Neuronal stem cell (in vitro differentiated cells): Measurements from ENCODE around the gene APLP2. TPM values are rescaled to one million over a fixed set of nuclear protein-coding genes. Genes with fewer than 3 reads are reported as not detected.
"Not testable (repeated sequence)": the region's sequence is repeated elsewhere in the genome, so short reads cannot be mapped to it uniquely, and the experiment has no call there.

Experiments used
- DNase-seq: peaks from one replicate; pipeline ENCODE4 v3.0.0-alpha.2; 2013; ENCODE audit warnings: low spot score
- H2AFZ ChIP-seq: one replicate; pipeline ENCODE4 v1.6.1; 2013; ENCODE audit warnings: mild to moderate bottlenecking, low read length, inconsistent platforms
- H2AK5ac ChIP-seq: 2 replicates; pipeline ENCODE4 v1.6.1; 2013; ENCODE audit warnings: low read depth, mild to moderate bottlenecking, inconsistent platforms, low read length, moderate library complexity, mixed read lengths
- H2BK120ac ChIP-seq: 2 replicates; pipeline ENCODE4 v1.6.1; 2013; ENCODE audit warnings: low read depth, mild to moderate bottlenecking, inconsistent platforms, low read length, moderate library complexity, mixed read lengths
- H2BK12ac ChIP-seq: one replicate; pipeline ENCODE4 v1.6.1; 2013; ENCODE audit warnings: low read length, inconsistent platforms
- H2BK15ac ChIP-seq: 2 replicates; pipeline ENCODE4 v1.6.1; 2013; ENCODE audit warnings: mild to moderate bottlenecking, low read length, inconsistent platforms, mixed read lengths
- H2BK5ac ChIP-seq: one replicate; pipeline ENCODE4 v1.6.1; 2013; ENCODE audit warnings: inconsistent platforms, mild to moderate bottlenecking, low read length, moderate library complexity
- H3K14ac ChIP-seq: one replicate; pipeline ENCODE4 v1.6.1; 2013; ENCODE audit warnings: low read length, inconsistent platforms
- H3K18ac ChIP-seq: 2 replicates; pipeline ENCODE4 v1.6.1; 2013; ENCODE audit warnings: low read length, inconsistent platforms
- H3K23ac ChIP-seq: 2 replicates; pipeline ENCODE4 v1.6.1; 2013; ENCODE audit warnings: low read depth, mild to moderate bottlenecking, mixed read lengths, low read length, inconsistent platforms; ENCODE audit not compliant: poor library complexity
- H3K27ac ChIP-seq: replicated peaks from 3 replicates; pipeline ENCODE4 v1.5.1; 2013; ENCODE audit warnings: low read length, inconsistent platforms
- H3K27me3 ChIP-seq, 3 experiments: 2 replicates each; pipeline ENCODE4 v1.6.1; 2013; ENCODE audit warnings: low read length in 3 of 3, mild to moderate bottlenecking in 2 of 3, inconsistent platforms in 1 of 3, low read depth in 1 of 3, mixed read lengths in 1 of 3, moderate library complexity in 1 of 3; ENCODE audit not compliant: control insufficient read depth in 3 of 3, insufficient read depth in 3 of 3
- H3K36me3 ChIP-seq, 2 donors: replicated peaks in 1 of 2; 2 replicates each; pipeline ENCODE4 v1.6.1; 2013; ENCODE audit warnings: low read length in 2 of 2; ENCODE audit not compliant: control insufficient read depth in 2 of 2, insufficient read depth in 2 of 2
- H3K4ac ChIP-seq: 2 replicates; pipeline ENCODE4 v1.6.1; 2013; ENCODE audit warnings: inconsistent platforms, mild to moderate bottlenecking, low read length, moderate library complexity
- H3K4me1 ChIP-seq, 2 donors: 1 replicate in 1 of 2; 2 replicates in 1 of 2; pipeline ENCODE4 v1.6.1; 2013; ENCODE audit warnings: low read length in 2 of 2, low read depth in 1 of 2; ENCODE audit not compliant: control insufficient read depth in 2 of 2, insufficient read depth in 1 of 2
- H3K4me2 ChIP-seq: one replicate; pipeline ENCODE4 v1.6.1; 2013; ENCODE audit warnings: mild to moderate bottlenecking, low read length, inconsistent platforms; ENCODE audit not compliant: insufficient read depth, poor library complexity, severe bottlenecking
- H3K4me3 ChIP-seq, 2 donors: 2 replicates each; pipeline ENCODE4 v1.5.1; 2013; ENCODE audit warnings: low read length in 2 of 2, mild to moderate bottlenecking in 2 of 2, inconsistent platforms in 1 of 2, moderate library complexity in 1 of 2
- H3K79me1 ChIP-seq: one replicate; pipeline ENCODE4 v1.6.1; 2013; ENCODE audit warnings: low read depth, mild to moderate bottlenecking, inconsistent platforms, low read length, moderate library complexity
- H3K9ac ChIP-seq: one replicate; pipeline ENCODE4 v1.6.1; 2013; ENCODE audit warnings: mild to moderate bottlenecking, low read depth, low read length, inconsistent platforms; ENCODE audit not compliant: poor library complexity
- H3K9me3 ChIP-seq, 2 donors: replicated peaks in 1 of 2; 2 replicates each; pipeline versions ENCODE3 to v1.6.1; 2013; ENCODE audit warnings: low read length in 2 of 2, mild to moderate bottlenecking in 2 of 2, inconsistent platforms in 1 of 2, low read depth in 1 of 2, mixed read lengths in 1 of 2, moderate library complexity in 1 of 2; ENCODE audit not compliant: control insufficient read depth in 2 of 2, insufficient read depth in 1 of 2
- H4K8ac ChIP-seq: one replicate; pipeline ENCODE4 v1.6.1; 2013; ENCODE audit warnings: low read depth, mild to moderate bottlenecking, inconsistent platforms, low read length, moderate library complexity
- H4K91ac ChIP-seq: one replicate; pipeline ENCODE4 v1.6.1; 2013; ENCODE audit warnings: low read length, low read depth, mild to moderate bottlenecking, inconsistent platforms; ENCODE audit not compliant: poor library complexity
- WGBS, 2 donors: extraction: QIAGEN DNeasy Blood & Tissue Kit; methylation state at CpG; one replicate each; pipeline ENCODE4 v1.1.7; 2013; ENCODE audit warnings: missing lambda C conversion rate in 2 of 2, mixed read lengths in 1 of 2; ENCODE audit not compliant: insufficient read length in 2 of 2, insufficient replicate concordance in 1 of 2; ENCODE audit errors: extremely low coverage in 2 of 2; 5-methylcytosine and 5-hydroxymethylcytosine counted together
- small RNA-seq: library from polyadenylated mRNA; stranded (forward); fragments of <200 nt; extraction: miRNeasy Mini kit (QIAGEN cat#:217004); gene quantifications from one replicate; pipeline ENCODE3, GENCODE V24; 2013; ENCODE audit not compliant: insufficient read depth

The APLP2 gene

DNA sequence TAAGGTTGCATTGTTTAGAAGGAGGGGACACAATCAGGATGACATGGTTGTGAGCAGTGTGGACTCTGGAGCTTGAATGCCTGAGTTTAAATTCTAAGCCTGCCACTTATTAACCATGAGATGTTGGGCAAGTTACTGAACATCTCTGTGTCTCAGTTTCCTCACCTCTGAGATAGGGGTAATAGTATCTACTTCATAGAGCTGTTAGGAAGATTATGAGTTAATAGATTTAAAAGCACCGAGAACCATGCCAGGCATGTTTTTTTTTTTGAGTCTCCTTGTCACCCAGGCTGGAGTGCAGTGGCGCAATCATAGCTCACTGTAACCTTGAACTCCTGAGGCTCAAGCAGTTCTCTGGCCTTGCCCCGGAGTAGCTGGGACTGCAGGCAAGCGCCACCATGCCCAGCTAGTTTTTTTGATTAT is 123.2 kb downstream of the APLP2 start:
- H3K36me3 ChIP-seq, result no peaks in the 10 kb centered on the region
- no peak overlapping the region for H2BK120ac ChIP-seq
- H3K4me2 ChIP-seq, result no peak overlapping the region
- H3K23ac ChIP-seq, result no peak overlapping the region
- H2BK15ac ChIP-seq, result no peak overlapping the region
- H3K18ac ChIP-seq, result no peak overlapping the region
- peaks cover 0 to 4% of the 10 kb centered on the region in 2 donors for H3K4me1 ChIP-seq
- no peak overlapping the region for H3K9ac ChIP-seq
- H4K8ac ChIP-seq, result no peak overlapping the region
- no peak overlapping the region for H3K4ac ChIP-seq
- WGBS, 2 donors, result no CpG with 5 or more reads among the region's 4 CpGs
- no peak overlapping the region for H2AFZ ChIP-seq
- no peak overlapping the region for H3K27ac ChIP-seq
- H3K79me1 ChIP-seq, result no peaks in the 10 kb centered on the region
- no peak overlapping the region for H2AK5ac ChIP-seq
- peaks cover 0 to 1% of the 10 kb centered on the region in 2 donors for H3K9me3 ChIP-seq
- H2BK5ac ChIP-seq, result no peak overlapping the region
- H3K14ac ChIP-seq, result no peak overlapping the region
- H2BK12ac ChIP-seq, result no peak overlapping the region
- no peak overlapping the region for H4K91ac ChIP-seq
- peaks cover 0 to 3% (median 0%) of the 10 kb centered on the region in 3 experiments for H3K27me3 ChIP-seq
- DNase-seq, result no peak
- H3K4me3 ChIP-seq, result no peak overlapping the region

DNA sequence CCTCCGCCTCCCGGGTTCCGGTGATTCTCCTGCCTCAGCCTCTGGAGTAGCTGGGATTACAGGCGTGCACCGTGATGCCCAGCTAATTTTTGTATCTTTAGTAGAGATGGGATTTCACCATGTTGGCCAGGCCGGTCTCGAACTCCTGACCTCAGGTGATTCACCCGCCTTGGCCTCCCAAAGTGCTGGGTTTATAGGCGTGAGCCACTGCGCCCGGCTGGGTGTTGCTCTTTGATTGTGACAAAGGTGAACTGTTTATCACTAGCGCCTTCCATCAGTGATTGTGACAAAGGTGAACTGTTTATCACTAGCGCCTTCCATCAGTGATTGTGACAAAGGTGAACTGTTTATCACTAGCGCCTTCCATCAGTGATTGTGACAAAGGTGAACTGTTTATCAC is 123.9 kb downstream of the APLP2 start:
- H2AFZ ChIP-seq, result not testable (repeated sequence)

More for the DNA sequence above, 123.9 kb downstream of the APLP2 start:
- not testable (repeated sequence) for H3K4me2 ChIP-seq, H3K9me3 ChIP-seq, H3K9ac ChIP-seq, H2BK12ac ChIP-seq, H2BK15ac ChIP-seq, H3K4me3 ChIP-seq, H3K27me3 ChIP-seq, H2BK120ac ChIP-seq, H2BK5ac ChIP-seq, H4K8ac ChIP-seq, H2AK5ac ChIP-seq, H3K4me1 ChIP-seq, H3K14ac ChIP-seq, H3K4ac ChIP-seq, H3K27ac ChIP-seq, H3K23ac ChIP-seq, H3K18ac ChIP-seq, H3K36me3 ChIP-seq, DNase-seq, H3K79me1 ChIP-seq, H4K91ac ChIP-seq
- no CpG with 5 or more reads among the region's 14 CpGs for WGBS, 2 donors

Small RNA genes within 50 kb of the gene (small RNA-seq; reads per million reads assigned to genes)
- not detected for gene RF00015
- gene RPL34P21, result not detected
